GM19099 (cell line): ENCODE data around the gene DHX15.

ENCODE experiments used
- POLR2A ChIP-seq: IDR thresholded peaks from 3 replicates; pipeline ENCODE4 v1.6.1; 2011; ENCODE audit warnings: low read depth; ENCODE audit not compliant: insufficient read length; ENCODE audit errors: extremely low read depth

The DHX15 gene

GRCh38 chr4:24527371-24527770 lies 57.0 kb downstream of the DHX15 start:
- no peak for TF ChIP-seq POLR2A

GRCh38 chr4:24521544-24521943 lies 62.8 kb downstream of the DHX15 start:
- TF ChIP-seq POLR2A = no peak

GRCh38 chr4:24519649-24520048 lies 64.7 kb downstream of the DHX15 start:
- no peak for TF ChIP-seq POLR2A

- no peak for TF ChIP-seq POLR2A
These were observed 66.7 kb downstream of the DHX15 start for GRCh38 chr4:24517676-24518075.

GRCh38 chr4:24516926-24517325 lies 67.4 kb downstream of the DHX15 start:
- no peak for TF ChIP-seq POLR2A

GRCh38 chr4:24515698-24516097 lies 68.7 kb downstream of the DHX15 start:
- TF ChIP-seq POLR2A = no peak

- no peak for TF ChIP-seq POLR2A
These were observed 69.5 kb downstream of the DHX15 start for GRCh38 chr4:24514808-24515207.

- no peak for TF ChIP-seq POLR2A
These were observed 70.6 kb downstream of the DHX15 start for GRCh38 chr4:24513718-24514117.

- no peak for TF ChIP-seq POLR2A
These were observed 72.8 kb downstream of the DHX15 start for GRCh38 chr4:24511371-24512063.

GRCh38 chr4:24510091-24510490 lies 74.3 kb downstream of the DHX15 start:
- no peak for TF ChIP-seq POLR2A

GRCh38 chr4:24508541-24508940 lies 75.8 kb downstream of the DHX15 start:
- TF ChIP-seq POLR2A = no peak

- no peak for TF ChIP-seq POLR2A
These were observed 76.9 kb downstream of the DHX15 start for GRCh38 chr4:24507439-24507838.

- TF ChIP-seq POLR2A = no peak
These were observed 87.1 kb downstream of the DHX15 start for GRCh38 chr4:24497221-24497620.

- TF ChIP-seq POLR2A = no peak
These were observed 87.8 kb downstream of the DHX15 start for GRCh38 chr4:24496597-24496996.

- no peak for TF ChIP-seq POLR2A
These were observed 89.0 kb downstream of the DHX15 start for GRCh38 chr4:24495388-24495787.

- no peak for TF ChIP-seq POLR2A
These were observed 94.5 kb downstream of the DHX15 start for GRCh38 chr4:24489870-24490269.

- no peak for TF ChIP-seq POLR2A
These were observed 95.8 kb downstream of the DHX15 start for GRCh38 chr4:24488399-24489164.

- TF ChIP-seq POLR2A = no peak
These were observed 101.5 kb downstream of the DHX15 start for GRCh38 chr4:24482871-24483270.
